K562 (cell line): Measurements from ENCODE around the gene KDM4F. TPM values are rescaled to one million over a fixed set of nuclear protein-coding genes. Genes with fewer than 3 reads are reported as not detected.

Experiments used
- ATAC-seq: fragments of 200-7000 bp; cut with Tn5 transposase; 3 replicates; pipeline ENCODE4 v1.9.1; 2020; ENCODE audit warnings: moderate library complexity
- BruUV-seq: library from RNA; stranded (reverse); fragments of 400-500 nt; replicated peaks from 2 replicates; lab custom pipeline; 2021; lab: Mats Ljungman, UMichigan
- CTCF ChIA-PET: fragments of 300-600 bp; formaldehyde crosslinking; extraction: SDS; loops from one replicate; lab custom pipeline; 2021; ENCODE audit warnings: low intra/inter-chr PET ratio; lab: Yijun Ruan, JAX
- POLR2A ChIA-PET: fragments of 300-600, 350-650 bp; sonication (Branson Sonifier 250); formaldehyde crosslinking; extraction: SDS; loops from one replicate; lab custom pipeline; 2021; ENCODE audit warnings: antibody characterized with exemption, inconsistent platforms; lab: Yijun Ruan, JAX
- DNase-seq, 4 experiments: peaks; one replicate each; pipeline versions ENCODE4 v3.0.0 to v3.0.0-alpha.2; 2011 to 2018; ENCODE audit warnings: low spot score in 3 of 4, mixed read lengths in 3 of 4; ENCODE audit errors: extremely low read depth in 1 of 4
- FAIRE-seq: peaks from 2 replicates; lab custom pipeline; 2011; peaks lifted over from hg19 to GRCh38; lab: Jason Lieb, UNC
- H2AFZ ChIP-seq: 2 replicates; pipeline ENCODE4 v1.6.0; 2011; ENCODE audit warnings: low read depth, low read length, control low read depth, inconsistent platforms
- H3K27ac ChIP-seq: fragments of 200-600 bp; 3 replicates; pipeline ENCODE4 v1.8.0; 2011; ENCODE audit warnings: low read depth, mild to moderate bottlenecking, control low read depth, inconsistent platforms, low read length, moderate library complexity, mixed read lengths; ENCODE audit errors: extremely low read depth
- H3K27me3 ChIP-seq, 2 experiments: fragments of 300-600 bp in 1 of 2; 2 replicates in 1 of 2; 3 replicates in 1 of 2; pipeline versions ENCODE4 v1.6.0 to v1.8.0; 2011; ENCODE audit warnings: inconsistent platforms in 2 of 2, low read length in 2 of 2, mild to moderate bottlenecking in 1 of 2, mixed read lengths in 1 of 2, moderate library complexity in 1 of 2; ENCODE audit not compliant: control insufficient read depth in 2 of 2, insufficient read depth in 2 of 2
- H3K36me3 ChIP-seq: fragments of 300-600 bp; 3 replicates; pipeline ENCODE4 v1.8.0; 2011; ENCODE audit warnings: mild to moderate bottlenecking, low read length, inconsistent platforms; ENCODE audit not compliant: control insufficient read depth, insufficient read depth
- H3K4me1 ChIP-seq, 2 experiments: fragments of 200-600 bp in 1 of 2; replicated peaks in 1 of 2; 2 replicates in 1 of 2; 3 replicates in 1 of 2; pipeline versions ENCODE4 v1.5.1 to v1.8.0; 2011; ENCODE audit warnings: inconsistent platforms in 2 of 2, low read length in 2 of 2, mild to moderate bottlenecking in 1 of 2, mixed read lengths in 1 of 2, moderate library complexity in 1 of 2; ENCODE audit not compliant: control insufficient read depth in 2 of 2, insufficient read depth in 2 of 2
- H3K4me2 ChIP-seq: 2 replicates; pipeline ENCODE4 v1.6.1; 2011; ENCODE audit warnings: low read length, control low read depth, inconsistent platforms, mixed read lengths; ENCODE audit not compliant: insufficient read depth
- H3K4me3 ChIP-seq: fragments of 200-600 bp; sonication (generic), shearing (Covaris generic); 2 replicates; pipeline ENCODE4 v1.5.1; 2016; ENCODE audit warnings: control low read depth, inconsistent platforms
- H3K79me2 ChIP-seq: fragments of 200-600 bp; 3 replicates; pipeline ENCODE4 v1.8.0; 2011; ENCODE audit warnings: low read length, inconsistent platforms; ENCODE audit not compliant: control insufficient read depth, insufficient read depth
- H3K9ac ChIP-seq, 2 experiments: 2 replicates each; pipeline versions ENCODE4 v1.6.0 to v1.6.1; 2011; ENCODE audit warnings: low read depth in 2 of 2, low read length in 2 of 2, control low read depth in 1 of 2, inconsistent platforms in 1 of 2, mild to moderate bottlenecking in 1 of 2, mixed read lengths in 1 of 2; ENCODE audit not compliant: insufficient read depth in 1 of 2
- H3K9me1 ChIP-seq: one replicate; pipeline ENCODE4 v1.6.0; 2011; ENCODE audit warnings: inconsistent platforms, mild to moderate bottlenecking, low read length, moderate library complexity; ENCODE audit not compliant: control insufficient read depth, insufficient read depth
- H3K9me3 ChIP-seq: replicated peaks from 2 replicates; pipeline ENCODE4 v1.5.1; 2011; ENCODE audit warnings: low read depth, low read length, inconsistent platforms; ENCODE audit not compliant: control insufficient read depth, insufficient read depth
- H4K20me1 ChIP-seq: replicated peaks from 2 replicates; pipeline ENCODE4 v1.6.1; 2011; ENCODE audit warnings: low read length, inconsistent platforms, mixed read lengths; ENCODE audit not compliant: control insufficient read depth, insufficient read depth
- CGGBP1 ChIP-seq: fragments of 250-450 bp; sonication (Bioruptor Pico); IDR thresholded peaks from 2 replicates; pipeline ENCODE4 v1.9.0; 2021; ENCODE audit warnings: mild to moderate bottlenecking
- KDM4B ChIP-seq, 2 experiments: fragments of 450-650 bp in 1 of 2; sonication (generic) in 1 of 2; IDR thresholded peaks; 2 replicates each; pipeline ENCODE4 v1.6.1; 2016 to 2017; ENCODE audit warnings: borderline replicate concordance in 2 of 2, antibody characterized with exemption in 1 of 2, low read depth in 1 of 2, mild to moderate bottlenecking in 1 of 2
- L3MBTL2 ChIP-seq: fragments of 450-650 bp; IDR thresholded peaks from 2 replicates; pipeline ENCODE4 v1.6.1; 2016; ENCODE audit warnings: mild to moderate bottlenecking, moderate library complexity
- NFIC ChIP-seq: fragments of 450-650 bp; IDR thresholded peaks from 2 replicates; pipeline ENCODE4 v1.6.1; 2017; ENCODE audit warnings: mild to moderate bottlenecking, inconsistent platforms
- NFIX ChIP-seq: fragments of 250-450 bp; sonication (Bioruptor Pico); IDR thresholded peaks from 2 replicates; pipeline ENCODE4 v1.4.0; 2020; ENCODE audit warnings: low read depth, mild to moderate bottlenecking, moderate library complexity
- ZNF717 ChIP-seq: fragments of 250-450 bp; sonication (Bioruptor Pico); IDR thresholded peaks from 2 replicates; pipeline ENCODE4 v1.5.0; 2021
- WGBS: fragments of 100-300 bp; shearing (Covaris generic); methylation state at CpG from one replicate; pipeline ENCODE4 v1.1.6; 2016; ENCODE audit warnings: low coverage, mixed read lengths; ENCODE audit not compliant: insufficient coverage; ENCODE audit errors: missing lambda C conversion rate; 5-methylcytosine and 5-hydroxymethylcytosine counted together
- in situ Hi-C: fragments of 300-500 bp; cut with MboI; formaldehyde crosslinking; loops from 4 replicates; pipeline ENCODE4 v1.15.0; 2018; ENCODE audit warnings: inconsistent platforms, mixed read lengths
- intact Hi-C: fragments of 100-400 bp; cut with micrococcal nuclease; formaldehyde crosslinking; loops from 2 replicates; pipeline ENCODE4 v1.14.2; 2022
- polyA plus RNA-seq, 8 experiments: library from polyadenylated mRNA; depleted of rRNA in 4 of 8; stranded (reverse) in 5 of 8; unstranded in 3 of 8; fragments of >200 nt; fragmentation: Nextera tagmentation in 2 of 8; fragmentation: Illumina TruSeq in 1 of 8; extraction: Ambion mirVana in 2 of 8; extraction: Trizol in 1 of 8; gene quantifications; 2 replicates each; pipeline versions ENCODE4 v1.2.1 to v1.2.3, GENCODE V29; 2011 to 2014; ENCODE audit warnings: inconsistent platforms in 1 of 8, missing spikeins in 1 of 8
- total RNA-seq, 7 experiments: library from RNA; depleted of rRNA in 6 of 7; stranded (reverse); fragments of >200 nt in 6 of 7; fragmentation: Illumina TruSeq in 2 of 7; extraction: Trizol in 2 of 7; gene quantifications; 2 replicates each; pipeline versions ENCODE4 v1.2.1 to v1.2.3, GENCODE V29; 2011 to 2021; ENCODE audit warnings: low replicate concordance in 1 of 7

KDM4F gene
- total and polyA plus RNA-seq, 9 of the 15 experiments (the other 6 are each of a cell fraction or from before 2014, with no cell fraction given) = not detected

DNA sequence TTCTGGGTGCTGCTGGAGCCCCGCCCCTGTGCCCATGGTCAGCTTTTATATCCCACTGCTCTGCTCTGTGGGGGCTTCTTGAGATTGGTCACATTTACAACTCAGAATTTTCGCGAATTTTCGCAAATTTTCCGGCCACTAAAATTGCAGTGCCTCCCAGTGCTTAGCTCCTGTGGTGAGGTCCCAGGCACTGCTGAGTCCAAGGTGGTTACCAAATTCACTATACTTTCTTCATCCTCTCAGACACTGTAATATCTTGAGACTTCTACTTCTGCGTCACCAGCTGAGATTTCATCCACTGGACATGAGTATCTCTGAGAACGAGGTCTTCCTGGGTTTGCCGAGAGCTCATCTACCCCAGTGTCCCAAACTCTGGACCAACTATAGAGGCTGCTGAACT, 8.7 kb downstream of the KDM4F start:
- Histone ChIP-seq H3K9me1 (no peaks in the 10 kb centered on the region), H3K4me2 (no peak overlapping the region), H3K79me2 (no peaks in the 10 kb centered on the region), H4K20me1 (no peaks in the 10 kb centered on the region), H3K9me3 (no peaks in the 10 kb centered on the region), H3K9ac (no peak overlapping the region), H2AFZ (no peak overlapping the region), H3K4me1 (no peaks in the 10 kb centered on the region), H3K27me3 (peaks cover 0 to 18% of the 10 kb centered on the region in 2 experiments; a peak in 2 of 5 replicates), H3K4me3 (no peak overlapping the region), H3K27ac (no peak overlapping the region), H3K36me3 (no peaks in the 10 kb centered on the region)
- ATAC-seq (no peak), FAIRE-seq (no peak), DNase-seq (no peak)
- CTCF ChIA-PET = interaction anchor here (0.6 kb wide), 1 partner anchor 40 kb away, joined by 3 read pairs; no protein-coding TSS in a partner anchor
- POLR2A ChIA-PET = interaction anchor here (1.4 to 1.6 kb wide), 2 partner anchors 9 to 11 kb away, joined by 4 to 7 read pairs; partner anchors contain the start of gene SRSF8
- in situ Hi-C loops (no loop called here), intact Hi-C loops (no loop called here)
- no peak for TF ChIP-seq NFIC
- no peak for TF ChIP-seq ZNF717 (CRISPR knock-in tag)
- TF ChIP-seq KDM4B (IDR thresholded peaks at IDR 0.05; ENCODE audit: borderline replicate concordance in 2 of 2, low read depth in 1 of 2) = no peak
- TF ChIP-seq L3MBTL2 = no peak
- BruUV-seq = no TSS peak
- WGBS = 10% methylated on average over 8 of the region's 8 CpGs

DNA sequence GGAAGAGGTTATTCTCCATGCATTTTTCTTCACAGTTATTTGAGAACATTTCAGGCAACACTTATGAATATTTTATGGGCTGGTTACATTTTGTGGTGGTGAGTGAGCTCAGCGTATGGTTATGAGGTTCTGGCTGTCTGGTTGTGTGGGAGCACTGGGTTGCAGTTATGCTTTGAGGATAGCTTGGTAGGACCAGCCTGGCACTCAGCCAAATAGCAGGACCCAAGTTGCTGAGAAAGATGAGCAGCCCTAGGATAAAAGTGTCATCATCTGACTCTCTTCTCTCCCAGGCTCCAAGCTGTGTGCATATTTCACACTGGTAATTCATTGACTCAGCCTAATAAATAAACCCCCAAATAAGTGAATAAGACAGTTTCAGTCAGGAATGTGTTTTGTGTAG, 9.4 kb downstream of the KDM4F start:
- H2AFZ ChIP-seq = no peak overlapping the region
- no TSS peak for BruUV-seq
- CTCF ChIA-PET = no interaction called here
- H3K27me3 ChIP-seq = peaks cover 0 to 17% of the 10 kb centered on the region in 2 experiments; a peak in 2 of 5 replicates
- POLR2A ChIA-PET = interaction anchor here (1.4 to 1.6 kb wide), 2 partner anchors 9 to 10 kb away, joined by 4 to 7 read pairs; partner anchors contain the start of gene SRSF8
- 9% methylated on average over 1 of the region's 1 CpG for WGBS
- no peak overlapping the region for H3K27ac ChIP-seq
- DNase-seq = no peak
- no peak overlapping the region for H3K9ac ChIP-seq
- no peaks in the 10 kb centered on the region for H4K20me1 ChIP-seq
- H3K4me1 ChIP-seq = no peaks in the 10 kb centered on the region
- TF ChIP-seq CGGBP1 (CRISPR knock-in tag) (no peak), NFIC (peak; percentile 83), NFIX (peak; percentile 61)
- TF ChIP-seq, all 486 proteins: peak for 2
- intact Hi-C loops = no loop called here
- Histone ChIP-seq H3K9me1 (no peaks in the 10 kb centered on the region), H3K9me3 (no peaks in the 10 kb centered on the region), H3K79me2 (no peaks in the 10 kb centered on the region), H3K4me2 (no peak overlapping the region), H3K36me3 (no peaks in the 10 kb centered on the region), H3K4me3 (no peak overlapping the region)
- ATAC-seq (no peak), FAIRE-seq (no peak)
- in situ Hi-C loops = no loop called here
